ENCODE measurements around the gene ASTN2. TPM values are rescaled to one million over a fixed set of nuclear protein-coding genes. Genes with fewer than 3 reads are reported as not detected.

The ASTN2 gene
- total and polyA plus RNA-seq, 9 of the 15 experiments (the other 6 are each of a cell fraction or from before 2014, with no cell fraction given): 0.56 to 3.5 (median 1.9) TPM

- DNase-seq (ENCODE audit: extremely low read depth in 1 of 4, low spot score in 3 of 4) (no peak), FAIRE-seq (no peak), ATAC-seq (no peak)
- no peak overlapping the region for H3K4me2 ChIP-seq (ENCODE audit: insufficient read depth, low read length)
- no peak overlapping the region for H3K4me3 ChIP-seq
- H3K9ac ChIP-seq (ENCODE audit: insufficient read depth in 1 of 2, low read depth in 2 of 2, low read length in 2 of 2): no peak overlapping the region
- no peak overlapping the region for H3K27ac ChIP-seq (ENCODE audit: extremely low read depth, low read depth, low read length)
- no peaks in the 10 kb centered on the region for H3K27me3 ChIP-seq (ENCODE audit: control insufficient read depth in 2 of 2, insufficient read depth in 2 of 2, low read length in 2 of 2)
- H3K36me3 ChIP-seq (ENCODE audit: control insufficient read depth, insufficient read depth, low read length): no peaks in the 10 kb centered on the region
- no peaks in the 10 kb centered on the region for H3K4me1 ChIP-seq (replicated peaks in 1 of 2; ENCODE audit: control insufficient read depth in 2 of 2, insufficient read depth in 2 of 2, low read length in 2 of 2)
- H3K79me2 ChIP-seq (ENCODE audit: control insufficient read depth, insufficient read depth, low read length): no peaks in the 10 kb centered on the region
- in situ Hi-C loops (cut with MboI): no loop called here
- intact Hi-C loops (cut with micrococcal nuclease): no loop called here
- BruUV-seq (replicated peaks): no TSS peak
- WGBS (ENCODE audit: insufficient coverage, low coverage, missing lambda C conversion rate): 0% methylated on average over 1 of the region's 1 CpG
- H3K9me3 ChIP-seq (replicated peaks; ENCODE audit: control insufficient read depth, insufficient read depth, low read depth, low read length): no peaks in the 10 kb centered on the region
- POLR2A ChIA-PET: interaction anchor here (0.8 kb wide), 1 partner anchor 93 kb away, joined by 5 read pairs; no protein-coding TSS in a partner anchor
- H4K20me1 ChIP-seq (replicated peaks; ENCODE audit: control insufficient read depth, insufficient read depth, low read length): no peaks in the 10 kb centered on the region
- no peaks in the 10 kb centered on the region for H3K9me1 ChIP-seq (ENCODE audit: control insufficient read depth, insufficient read depth, low read length)
- CTCF ChIA-PET (ENCODE audit: low intra/inter-chr PET ratio): no interaction called here
- no peak overlapping the region for H2AFZ ChIP-seq (ENCODE audit: low read depth, low read length)
- no peak for TF ChIP-seq BRCA1 (IDR thresholded peaks at IDR 0.05)
- TF ChIP-seq BRCA1 (CRISPR knock-in tag; IDR thresholded peaks at IDR 0.05): no peak
- no peak for TF ChIP-seq KDM2B (CRISPR knock-in tag; IDR thresholded peaks at IDR 0.05)
- no peak for TF ChIP-seq SAFB (IDR thresholded peaks at IDR 0.05; ENCODE audit: borderline replicate concordance, low read depth, low read length)
- no peak for TF ChIP-seq CBX5 (IDR thresholded peaks at IDR 0.05; ENCODE audit: borderline replicate concordance, low read depth)
- TF ChIP-seq POLR2A (conservative IDR thresholded peaks at IDR 0.05): no peak
- TF ChIP-seq MEIS2 (IDR thresholded peaks at IDR 0.05; ENCODE audit: partially characterized antibody): no peak
- TF ChIP-seq NFRKB (IDR thresholded peaks at IDR 0.05; ENCODE audit: low read depth): no peak
- no peak for TF ChIP-seq PYGO2 (tag; IDR thresholded peaks at IDR 0.05)
- TF ChIP-seq, protein P1, sequence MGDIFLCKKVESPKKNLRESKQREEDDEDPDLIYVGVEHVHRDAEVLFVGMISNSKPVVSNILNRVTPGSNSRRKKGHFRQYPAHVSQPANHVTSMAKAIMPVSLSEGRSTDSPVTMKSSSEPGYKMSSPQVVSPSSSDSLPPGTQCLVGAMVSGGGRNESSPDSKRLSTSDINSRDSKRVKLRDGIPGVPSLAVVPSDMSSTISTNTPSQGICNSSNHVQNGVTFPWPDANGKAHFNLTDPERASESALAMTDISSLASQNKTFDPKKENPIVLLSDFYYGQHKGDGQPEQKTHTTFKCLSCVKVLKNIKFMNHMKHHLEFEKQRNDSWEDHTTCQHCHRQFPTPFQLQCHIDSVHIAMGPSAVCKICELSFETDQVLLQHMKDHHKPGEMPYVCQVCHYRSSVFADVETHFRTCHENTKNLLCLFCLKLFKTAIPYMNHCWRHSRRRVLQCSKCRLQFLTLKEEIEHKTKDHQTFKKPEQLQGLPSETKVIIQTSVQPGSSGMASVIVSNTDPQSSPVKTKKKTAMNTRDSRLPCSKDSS (IDR thresholded peaks at IDR 0.05; ENCODE audit: low read depth, partially characterized antibody): no peak
Measured at GRCh38 chr9:117343427-117343826, 71.4 kb downstream of the ASTN2 start.

Measured in K562 (cell line).